SHP77 (cell line): ENCODE data around the gene GNA12.
A peak's percentile ranks its signal among the peaks of the same experiment; 100 is the strongest.

Source experiments
- DNase-seq, 2 experiments: peaks; one replicate each; lab custom pipeline; 2025; lab: John Stamatoyannopoulos, UW

GNA12 gene

GRCh38 chr7:2838451-2838850 lies 5.7 kb downstream of the GNA12 start:
- DNase-seq, result no peak

- no peak for DNase-seq
Measured at GRCh38 chr7:2837496-2837895, 6.6 kb downstream of the GNA12 start.

- DNase-seq, result no peak
Measured at GRCh38 chr7:2834748-2835441, 9.2 kb downstream of the GNA12 start.

- DNase-seq, result no peak
Measured at GRCh38 chr7:2833083-2833910, 10.8 kb downstream of the GNA12 start.

- no peak for DNase-seq
Measured at GRCh38 chr7:2832461-2832860, 11.6 kb downstream of the GNA12 start.

- no peak for DNase-seq
Measured at GRCh38 chr7:2830609-2831376, 13.3 kb downstream of the GNA12 start.

GRCh38 chr7:2829040-2829439 lies 15.1 kb downstream of the GNA12 start:
- no peak for DNase-seq

- no peak for DNase-seq
Measured at GRCh38 chr7:2826771-2827170, 17.3 kb downstream of the GNA12 start.

- no peak for DNase-seq
Measured at GRCh38 chr7:2825559-2826227, 18.4 kb downstream of the GNA12 start.

GRCh38 chr7:2824678-2825461 lies 19.2 kb downstream of the GNA12 start:
- DNase-seq, result no peak

- DNase-seq, result no peak
Measured at GRCh38 chr7:2824026-2824677, 20.0 kb downstream of the GNA12 start.

GRCh38 chr7:2823130-2823529 lies 21.0 kb downstream of the GNA12 start:
- no peak for DNase-seq

- no peak for DNase-seq
Measured at GRCh38 chr7:2821842-2822507, 22.1 kb downstream of the GNA12 start.

- peak; percentile 69 to 70 for DNase-seq
Measured at GRCh38 chr7:2821161-2821841, 22.8 kb downstream of the GNA12 start.

GRCh38 chr7:2820508-2820934 lies 23.6 kb downstream of the GNA12 start:
- DNase-seq, result no peak

GRCh38 chr7:2819954-2820397 lies 24.1 kb downstream of the GNA12 start:
- DNase-seq, result no peak

GRCh38 chr7:2819161-2819953 lies 24.8 kb downstream of the GNA12 start:
- no peak for DNase-seq

GRCh38 chr7:2818653-2819052 lies 25.5 kb downstream of the GNA12 start:
- DNase-seq, result no peak

GRCh38 chr7:2818121-2818520 lies 26.0 kb downstream of the GNA12 start:
- no peak for DNase-seq
